Superior temporal gyrus (tissue), 1 donor: ENCODE data around the gene C5orf58.
"Not testable (repeated sequence)": the region's sequence is repeated elsewhere in the genome, so short reads cannot be mapped to it uniquely, and the experiment has no call there.

Source experiments
- DNase-seq: peaks from one replicate; pipeline ENCODE4 v3.0.0-alpha.2; 2016; ENCODE audit errors: extremely low spot score

Gene C5orf58

DNA sequence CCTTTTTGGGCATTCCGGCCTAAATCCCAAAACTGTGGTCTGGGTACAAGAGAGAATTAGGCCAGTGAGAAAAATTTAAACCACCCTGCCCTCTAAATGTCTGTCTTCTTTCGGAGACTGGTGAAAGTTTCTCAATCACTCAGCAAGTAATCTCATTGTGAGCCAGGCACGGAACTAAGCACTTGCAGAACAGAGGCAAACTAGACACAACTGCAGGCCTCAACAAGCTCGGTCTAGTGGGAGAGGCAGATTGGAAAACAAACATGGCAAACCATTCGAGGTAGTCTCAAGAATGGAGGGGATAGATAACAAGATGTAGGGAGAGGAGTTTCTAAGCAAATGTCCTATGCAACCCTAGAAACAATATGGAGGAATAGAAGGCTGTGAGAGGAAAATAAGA lies 8.9 kb upstream of the C5orf58 start:
- DNase-seq: no peak

- DNase-seq: peak; percentile 96
Observed at GRCh38 chr5:170225326-170226128, 7.3 kb upstream of the C5orf58 start.

DNA sequence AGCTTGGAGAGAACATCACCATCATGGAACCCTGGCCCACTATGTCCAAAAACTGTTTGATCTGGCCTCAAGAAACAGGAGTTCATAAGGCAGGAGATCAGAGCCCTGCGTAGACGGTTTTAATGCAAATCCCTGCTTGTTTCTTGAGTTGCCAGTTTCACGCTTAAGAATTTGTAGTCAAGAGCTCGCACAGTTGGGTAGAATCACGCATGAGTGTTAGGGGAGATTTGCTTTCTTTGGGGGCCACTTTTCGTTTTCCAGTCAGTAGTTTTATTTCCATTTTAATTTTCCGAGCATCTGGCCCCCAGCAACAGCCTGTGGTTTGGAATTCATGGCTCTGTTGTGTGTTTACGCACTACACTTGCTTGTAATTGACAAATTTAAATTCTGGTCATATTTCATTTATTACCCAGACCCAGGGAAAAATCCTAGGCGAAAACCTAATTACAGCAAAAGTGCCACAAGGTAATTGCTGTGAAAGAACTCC lies 6.6 kb upstream of the C5orf58 start:
- no peak for DNase-seq

DNA sequence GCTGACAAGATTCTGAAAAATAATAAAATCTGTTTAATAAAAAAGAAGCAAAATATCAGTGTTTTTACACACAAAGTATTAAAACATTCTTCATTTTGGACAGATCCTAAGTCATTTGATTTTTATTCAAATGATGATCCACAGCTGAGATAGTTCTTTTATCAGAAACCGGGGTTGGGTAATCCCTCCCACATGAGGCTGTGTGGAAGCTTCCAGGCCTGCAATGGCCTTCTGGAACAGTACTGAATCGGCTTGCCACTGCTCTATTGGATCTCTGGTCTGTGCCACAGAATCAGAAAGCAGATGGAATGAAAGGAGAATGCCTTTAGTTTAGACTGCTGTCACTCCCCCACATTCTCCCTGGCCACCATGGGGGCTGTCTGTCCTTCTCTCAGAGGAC lies 6.1 kb upstream of the C5orf58 start:
- DNase-seq: peak; percentile 60

DNA sequence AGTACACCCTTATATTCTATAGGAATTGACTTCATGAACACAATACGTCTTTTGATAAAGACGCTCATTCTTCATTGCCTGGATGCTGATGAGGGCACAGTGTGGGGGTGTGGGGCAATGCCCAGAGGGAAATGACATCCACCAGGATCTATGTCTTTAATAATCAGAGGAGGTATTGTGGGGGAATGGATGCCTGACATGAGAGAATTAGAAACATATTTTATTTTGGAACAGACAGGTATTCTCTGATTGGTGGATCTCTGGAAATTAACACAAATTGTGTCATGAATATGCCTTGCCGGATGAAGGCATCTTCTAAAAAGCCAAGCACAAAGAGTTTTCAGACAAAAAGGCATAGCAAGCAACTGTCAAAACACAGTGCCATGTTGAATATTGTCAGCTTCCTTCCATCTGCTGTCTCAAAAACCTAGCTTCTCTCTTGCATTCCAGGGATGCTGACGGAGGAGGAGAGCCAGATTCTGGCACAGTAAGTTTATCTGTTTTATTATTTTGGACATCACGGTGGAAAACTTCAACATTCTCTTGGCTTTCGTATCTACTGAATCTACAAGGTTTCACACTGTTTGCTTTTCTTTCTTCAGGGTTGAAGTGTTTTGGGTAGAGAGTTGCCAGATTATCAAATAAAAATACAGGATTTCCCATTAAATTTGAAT lies 3.9 kb upstream of the C5orf58 start:
- DNase-seq: no peak

DNA sequence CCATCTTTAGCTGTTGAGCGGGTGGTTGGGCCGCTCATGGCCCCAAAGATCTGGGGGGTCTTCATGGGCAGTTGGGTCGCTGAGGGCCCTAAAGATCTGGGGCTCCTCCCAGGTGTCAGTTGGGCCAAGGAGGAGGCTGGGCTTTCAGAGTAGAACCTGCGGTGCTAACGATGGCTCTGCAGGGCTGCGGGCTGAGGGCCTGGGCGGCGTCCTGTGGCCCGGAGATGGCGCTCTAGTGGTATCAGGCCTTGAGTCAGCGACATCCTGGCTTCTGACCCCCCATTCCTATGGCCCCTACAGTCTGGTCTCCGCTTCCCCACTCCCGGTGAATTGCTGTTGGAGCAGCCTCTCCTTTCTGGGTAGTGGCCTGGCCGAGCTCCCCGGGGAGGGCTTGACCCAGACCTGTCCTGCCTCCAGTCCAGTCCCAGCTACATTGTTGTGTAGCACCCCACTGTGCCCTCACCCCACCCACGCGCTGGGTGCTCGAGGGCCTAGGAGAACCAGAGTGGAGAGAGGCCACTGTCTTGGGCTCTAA lies 640 bp downstream of the C5orf58 start:
- DNase-seq: no peak

DNA sequence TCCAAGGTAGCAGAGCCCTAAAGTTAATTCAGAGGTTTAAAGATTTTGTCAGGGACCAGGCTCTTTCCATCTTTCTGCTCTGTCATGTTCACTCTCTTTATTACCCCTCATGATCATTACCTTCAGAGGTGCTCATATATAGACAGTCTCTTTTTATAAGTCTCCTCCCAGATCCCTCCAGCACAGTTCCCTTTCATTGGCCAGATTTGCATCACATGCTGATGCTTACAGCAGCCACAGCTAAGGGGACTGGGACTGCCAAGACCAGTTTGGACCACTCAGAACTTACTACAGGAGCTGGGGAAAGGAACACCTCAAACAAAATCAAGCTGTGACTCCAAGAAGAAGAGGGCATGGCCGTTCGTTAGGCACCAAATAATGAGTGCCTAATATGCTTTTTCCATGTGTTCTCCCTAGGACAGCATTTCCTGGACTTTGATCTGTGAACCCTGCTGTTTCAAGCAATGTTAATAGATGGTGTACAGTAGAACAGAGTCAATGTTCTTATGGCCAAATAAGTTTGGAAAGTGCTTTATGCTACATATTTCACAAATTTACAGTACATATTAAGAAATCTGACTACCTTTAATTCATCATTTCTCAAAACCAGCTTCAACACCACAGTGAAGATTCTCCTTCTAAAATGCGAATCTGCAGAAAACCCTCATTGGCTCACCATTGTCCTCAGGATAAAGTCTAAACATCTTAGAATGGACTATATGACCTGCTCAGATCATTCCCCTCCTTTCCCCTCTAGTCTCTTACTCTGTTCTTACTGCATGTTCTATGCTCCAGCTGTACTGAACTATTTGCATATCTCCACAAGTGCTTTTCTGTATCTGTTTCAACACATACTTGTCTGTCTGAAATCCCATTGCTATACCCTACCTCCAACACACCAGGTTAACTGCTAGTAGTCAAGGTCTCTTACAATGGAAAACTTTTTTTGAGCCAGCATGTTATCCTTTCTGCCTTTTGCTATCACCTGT lies 3.4 kb downstream of the C5orf58 start:
- DNase-seq: no peak

DNA sequence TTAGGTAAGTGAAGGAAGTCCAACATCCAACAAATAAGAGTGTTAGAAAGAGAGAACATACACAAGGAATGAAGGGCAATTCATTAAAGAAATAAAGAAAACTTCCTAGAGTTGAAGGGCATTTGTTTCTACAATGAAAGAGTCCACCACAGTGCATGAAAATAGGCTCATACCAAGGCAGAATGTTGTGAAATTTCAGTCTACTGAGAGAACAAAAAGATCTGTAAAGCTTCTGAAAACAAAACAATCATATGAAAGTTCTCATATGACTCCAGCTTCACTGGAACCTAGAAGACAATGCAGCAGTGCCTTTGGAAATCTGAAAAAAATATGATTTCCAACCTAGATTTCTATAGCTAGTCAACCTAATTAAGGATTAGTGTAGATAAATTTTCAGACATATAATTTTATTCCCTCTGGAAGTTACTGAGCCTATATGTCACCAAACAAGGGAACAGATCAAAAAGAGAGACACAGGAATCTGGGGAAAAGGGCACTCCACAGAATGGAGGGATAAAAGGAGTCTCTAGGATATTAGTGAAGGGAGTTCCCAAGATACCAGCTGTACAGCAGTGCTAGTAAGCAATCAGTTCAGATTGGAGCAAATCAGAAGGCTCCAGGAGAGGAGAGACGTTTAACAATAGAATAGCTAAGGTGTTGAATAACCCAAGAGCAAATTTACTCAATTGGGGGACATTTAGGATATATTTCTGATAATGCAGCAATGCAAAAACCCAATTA lies 5.8 kb downstream of the C5orf58 start:
- DNase-seq: no peak

DNA sequence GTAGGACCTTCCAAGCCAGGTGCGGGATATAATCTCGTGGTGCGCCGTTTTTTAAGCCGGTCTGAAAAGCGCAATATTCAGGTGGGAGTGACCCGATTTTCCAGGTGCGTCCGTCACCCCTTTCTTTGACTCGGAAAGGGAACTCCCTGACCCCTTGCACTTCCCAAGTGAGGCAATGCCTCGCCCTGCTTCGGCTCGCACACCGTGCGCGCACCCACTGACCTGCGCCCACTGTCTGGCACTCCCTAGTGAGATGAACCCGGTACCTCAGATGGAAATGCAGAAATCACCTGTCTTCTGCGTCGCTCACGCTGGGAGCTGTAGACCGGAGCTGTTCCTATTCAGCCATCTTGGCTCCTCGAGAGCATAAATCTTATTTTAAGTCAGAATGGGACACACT lies 12.7 kb downstream of the C5orf58 start:
- not testable (repeated sequence) for DNase-seq

DNA sequence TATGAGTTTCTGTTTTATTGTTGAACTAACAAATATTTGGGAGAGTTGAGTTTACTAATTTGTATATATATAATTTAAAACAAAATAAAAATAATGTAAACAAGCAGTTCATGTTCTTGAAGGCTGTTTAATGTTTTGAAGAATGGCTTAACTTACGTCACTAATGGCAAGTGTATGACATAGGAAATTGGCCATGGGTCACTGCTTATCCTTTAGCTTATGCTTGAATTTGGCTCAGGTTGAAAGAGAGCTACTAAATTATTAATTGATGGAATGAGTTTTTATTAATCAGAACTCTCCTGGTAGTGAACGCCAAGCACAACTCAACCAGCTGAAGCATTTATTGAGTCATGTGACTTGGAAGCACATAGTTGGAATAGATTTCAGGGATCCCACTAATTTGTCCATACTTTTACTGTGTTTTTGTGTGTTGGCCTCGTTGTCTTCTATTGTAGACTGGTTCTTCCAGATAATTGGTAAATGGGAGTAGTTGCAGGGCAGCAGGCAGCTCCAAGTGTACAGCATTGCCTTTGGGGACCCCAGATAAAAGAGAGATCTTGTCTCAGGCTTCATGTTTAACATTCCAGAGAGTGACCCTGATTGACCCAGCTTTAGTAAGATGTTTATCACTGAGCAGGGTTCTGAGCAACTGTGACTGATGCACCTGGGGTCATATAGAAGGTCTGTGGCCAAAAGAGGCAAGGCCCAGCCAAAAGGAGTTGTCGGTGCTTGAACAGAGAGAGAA lies 13.5 kb downstream of the C5orf58 start:
- no peak for DNase-seq

DNA sequence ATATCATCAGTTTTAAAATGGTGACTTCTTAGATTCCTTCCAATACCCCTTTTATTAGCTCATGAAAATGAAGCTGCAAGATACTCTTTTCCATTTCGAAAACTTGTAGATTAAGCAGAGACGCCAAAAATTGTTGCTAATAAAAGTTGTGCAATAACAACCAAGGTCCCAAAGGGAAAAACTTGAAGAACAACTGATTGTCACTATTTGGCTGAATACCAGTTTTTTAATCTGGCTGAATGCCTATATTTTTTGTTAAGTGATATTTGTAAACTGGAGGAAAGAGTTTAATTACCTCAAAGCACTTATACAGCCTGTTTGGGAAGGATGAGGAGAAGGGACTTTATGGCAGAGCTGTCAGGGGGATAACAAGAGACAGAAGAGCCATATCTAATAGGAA lies 14.6 kb downstream of the C5orf58 start:
- DNase-seq: no peak

GRCh38 chr5:170248172-170248930 lies 15.6 kb downstream of the C5orf58 start:
- no peak for DNase-seq

GRCh38 chr5:170248931-170249227 lies 16.1 kb downstream of the C5orf58 start:
- not testable (repeated sequence) for DNase-seq

DNA sequence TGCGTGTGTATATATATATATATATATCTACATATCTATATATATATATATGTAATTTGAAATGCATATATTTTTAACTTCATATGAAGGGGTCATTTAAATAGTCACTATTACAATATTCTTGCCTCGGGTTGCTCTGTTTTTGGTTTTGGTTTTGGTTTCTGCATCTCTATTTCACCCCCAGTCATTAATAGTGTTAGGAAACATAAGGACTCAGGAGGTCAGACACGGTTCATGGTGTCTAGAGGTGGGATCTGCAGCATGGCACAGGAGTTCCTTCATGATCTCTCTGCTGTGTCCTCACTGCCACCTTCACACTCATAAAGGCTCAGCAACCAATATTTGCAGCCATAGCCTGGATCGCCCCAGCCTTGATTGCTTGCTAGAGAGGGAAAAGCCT lies 16.6 kb downstream of the C5orf58 start:
- no peak for DNase-seq

DNA sequence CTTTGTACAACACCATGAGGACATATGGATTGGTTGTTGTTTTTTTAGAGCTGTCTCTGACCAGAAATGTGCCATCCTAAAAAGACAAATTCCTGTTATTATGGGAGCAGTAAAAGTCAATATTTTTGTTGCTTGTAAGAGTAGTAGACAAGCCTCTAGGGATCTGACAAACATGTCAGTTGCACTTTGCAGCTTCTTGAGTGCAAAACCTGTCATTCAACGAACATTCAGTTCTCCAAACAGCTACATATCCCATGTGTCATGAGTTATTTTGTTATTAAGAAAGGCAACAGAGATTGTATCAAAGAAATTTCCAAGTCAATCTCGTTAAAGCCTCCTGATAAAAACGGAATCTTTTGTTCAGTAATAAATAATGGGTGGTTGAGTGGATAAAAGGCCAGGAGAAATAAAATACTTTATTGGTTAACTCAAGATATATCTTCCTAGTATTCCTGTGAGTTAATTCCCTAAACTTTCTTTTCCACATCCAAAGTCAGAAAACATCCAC lies 18.1 kb downstream of the C5orf58 start:
- DNase-seq: no peak

DNA sequence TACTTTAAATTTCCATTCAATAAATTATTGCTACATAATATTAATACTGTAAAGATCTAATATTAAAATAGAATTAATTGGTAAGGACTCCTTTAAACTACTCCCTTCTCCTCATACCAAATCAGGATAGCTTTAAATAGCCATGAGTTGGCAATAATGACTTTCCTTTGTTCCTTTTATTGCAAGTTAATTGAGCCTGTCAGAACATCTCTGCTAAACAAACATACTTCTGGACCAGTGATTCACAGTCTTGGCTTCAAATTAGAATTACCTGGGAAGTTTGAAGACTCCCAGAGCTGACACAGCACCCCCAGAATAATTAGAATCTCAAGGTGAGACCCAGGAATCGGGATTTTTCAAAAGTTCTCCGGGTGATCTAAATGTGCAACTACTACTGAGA lies 18.7 kb downstream of the C5orf58 start:
- DNase-seq: no peak

DNA sequence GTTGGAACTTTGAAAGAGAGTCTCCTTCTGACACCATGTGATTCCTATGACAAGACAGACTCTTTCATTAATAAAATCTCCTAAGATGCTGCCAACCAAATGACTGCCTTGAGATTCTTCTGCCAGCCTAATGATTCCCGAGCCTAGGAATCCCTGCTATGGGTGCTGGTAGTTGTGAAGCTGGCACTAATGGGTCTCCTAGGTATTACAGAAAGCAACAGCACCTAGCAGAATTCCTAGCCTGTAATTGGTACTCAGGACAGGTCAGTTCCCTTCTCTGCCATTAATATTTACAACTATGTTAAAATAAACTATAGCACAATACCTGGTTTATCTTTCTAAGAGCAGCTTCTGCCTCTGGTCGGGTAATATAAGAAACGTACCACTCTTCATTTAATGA lies 19.3 kb downstream of the C5orf58 start:
- DNase-seq: no peak

GRCh38 chr5:170252720-170253350 lies 20.1 kb downstream of the C5orf58 start:
- no peak for DNase-seq

- no peak for DNase-seq
Observed at GRCh38 chr5:170254056-170254455, 21.3 kb downstream of the C5orf58 start.
